ENCODE results near the gene CD46. TPM values are rescaled to one million over a fixed set of nuclear protein-coding genes. Genes with fewer than 3 reads are reported as not detected.

Gene CD46
- total and polyA plus RNA-seq, 2 donors (not counting 1 experiment from before 2014, with no cell fraction given), result 38.6 to 173 TPM

- Histone ChIP-seq H3K4me3 (ENCODE audit: control extremely low read depth in 1 of 5, extremely low read depth in 1 of 5, insufficient read depth in 1 of 5, low read depth in 2 of 5, low read length in 4 of 5) (no peak overlapping the region), H3K36me3 (replicated peaks in 1 of 2; ENCODE audit: control extremely low read depth in 1 of 2, control insufficient read depth in 1 of 2, extremely low read depth in 1 of 2, insufficient read depth in 2 of 2, low read length in 1 of 2) (peaks cover 1 to 98% of the 10 kb centered on the region in 2 experiments), H3K79me2 (ENCODE audit: control insufficient read depth, insufficient read depth, low read length) (peaks cover 65% of the 10 kb centered on the region), H4K20me1 (ENCODE audit: control insufficient read depth, insufficient read depth, low read length, poor library complexity, severe bottlenecking) (peaks cover 65% of the 10 kb centered on the region), H2AFZ (ENCODE audit: insufficient read depth, low read depth, low read length, poor library complexity, severe bottlenecking) (no peak overlapping the region), H3K27ac (ENCODE audit: low read length in 2 of 2) (peak overlapping the region in 1 of 2 donors; percentile 22), H3K9me3 (ENCODE audit: control extremely low read depth in 1 of 3, control insufficient read depth in 2 of 3, insufficient read depth in 1 of 3, low read length in 2 of 3) (no peaks in the 10 kb centered on the region), H3K27me3 (replicated peaks in 1 of 4; ENCODE audit: control extremely low read depth in 1 of 4, control insufficient read depth in 3 of 4, insufficient read depth in 4 of 4, low read length in 3 of 4) (no peaks in the 10 kb centered on the region), H3K9ac (ENCODE audit: low read length) (no peak overlapping the region), H3K4me1 (ENCODE audit: control insufficient read depth in 2 of 2, insufficient read depth in 2 of 2, low read length in 2 of 2) (peaks cover 33 to 48% of the 10 kb centered on the region in 2 donors), H3K4me2 (replicated peaks; ENCODE audit: low read depth, low read length, poor library complexity, severe bottlenecking) (no peak overlapping the region)
- Mint-ChIP-seq H3K27ac (peak overlapping the region; percentile 62), H3K4me1 (peaks cover 89% of the 10 kb centered on the region), H3K27me3 (no peaks in the 10 kb centered on the region), H3K9me3 (ENCODE audit: insufficient read depth) (no peaks in the 10 kb centered on the region), H3K4me3 (no peak overlapping the region)
- ChIA-PET POLR2A (interaction anchor here (0.7 to 1.4 kb wide), 2 partner anchors 61 to 63 kb away, joined by 3 read pairs; no protein-coding TSS in a partner anchor), CTCF (interaction anchor here (0.6 to 4.6 kb wide), 9 partner anchors 9 to 993 kb away, joined by 3 to 68 read pairs (median 8); no protein-coding TSS in a partner anchor)
- TF ChIP-seq EZH2 (IDR thresholded peaks at IDR 0.05; ENCODE audit: borderline replicate concordance, insufficient read depth, low read depth, low read length, poor library complexity, severe bottlenecking), result no peak
- no peak for TF ChIP-seq CTCF (IDR thresholded peaks at IDR 0.05)
- intact Hi-C loops (cut with micrococcal nuclease), result no loop called here
- WGBS (ENCODE audit: insufficient coverage), result 100% methylated on average over 4 of the region's 9 CpGs
- ATAC-seq (ENCODE audit: low read depth), result no peak
- DNase-seq, result peak; percentile 6
Observed at GRCh38 chr1:207810606-207811295, 58.9 kb downstream of the CD46 start.

- no peak for TF ChIP-seq EZH2 (IDR thresholded peaks at IDR 0.05; ENCODE audit: borderline replicate concordance, insufficient read depth, low read depth, low read length, poor library complexity, severe bottlenecking)
- TF ChIP-seq CTCF (IDR thresholded peaks at IDR 0.05), result no peak
- Histone ChIP-seq H2AFZ (ENCODE audit: insufficient read depth, low read depth, low read length, poor library complexity, severe bottlenecking) (no peak overlapping the region), H4K20me1 (ENCODE audit: control insufficient read depth, insufficient read depth, low read length, poor library complexity, severe bottlenecking) (peaks cover 71% of the 10 kb centered on the region), H3K9me3 (ENCODE audit: control extremely low read depth in 1 of 3, control insufficient read depth in 2 of 3, insufficient read depth in 1 of 3, low read length in 2 of 3) (no peaks in the 10 kb centered on the region), H3K27ac (ENCODE audit: low read length in 2 of 2) (no peak overlapping the region), H3K79me2 (ENCODE audit: control insufficient read depth, insufficient read depth, low read length) (peaks cover 70% of the 10 kb centered on the region), H3K27me3 (replicated peaks in 1 of 4; ENCODE audit: control extremely low read depth in 1 of 4, control insufficient read depth in 3 of 4, insufficient read depth in 4 of 4, low read length in 3 of 4) (no peaks in the 10 kb centered on the region), H3K9ac (ENCODE audit: low read length) (no peak overlapping the region), H3K36me3 (replicated peaks in 1 of 2; ENCODE audit: control extremely low read depth in 1 of 2, control insufficient read depth in 1 of 2, extremely low read depth in 1 of 2, insufficient read depth in 2 of 2, low read length in 1 of 2) (peaks cover 1 to 98% of the 10 kb centered on the region in 2 experiments), H3K4me2 (replicated peaks; ENCODE audit: low read depth, low read length, poor library complexity, severe bottlenecking) (no peak overlapping the region), H3K4me1 (ENCODE audit: control insufficient read depth in 2 of 2, insufficient read depth in 2 of 2, low read length in 2 of 2) (peaks cover 33 to 48% of the 10 kb centered on the region in 2 donors), H3K4me3 (ENCODE audit: control extremely low read depth in 1 of 5, extremely low read depth in 1 of 5, insufficient read depth in 1 of 5, low read depth in 2 of 5, low read length in 4 of 5) (no peak overlapping the region)
- no peak overlapping the region for H3K4me3 Mint-ChIP-seq
- no peaks in the 10 kb centered on the region for H3K27me3 Mint-ChIP-seq
- DNase-seq, result peak; percentile 8
- ChIA-PET CTCF (interaction anchor here (0.9 to 4.6 kb wide), 14 partner anchors 8 to 154 kb away, joined by 3 to 68 read pairs (median 6); no protein-coding TSS in a partner anchor), POLR2A (interaction anchor here (1.4 to 1.7 kb wide), 2 partner anchors 12 to 61 kb away, joined by 3 to 4 read pairs; no protein-coding TSS in a partner anchor)
- no peak for ATAC-seq (ENCODE audit: low read depth)
- WGBS (ENCODE audit: insufficient coverage), result 100% methylated on average over 6 of the region's 8 CpGs
- intact Hi-C loops (cut with micrococcal nuclease), result no loop called here
- H3K27ac Mint-ChIP-seq, result peak overlapping the region; percentile 72
- no peaks in the 10 kb centered on the region for H3K9me3 Mint-ChIP-seq (ENCODE audit: insufficient read depth)
- peaks cover 89% of the 10 kb centered on the region for H3K4me1 Mint-ChIP-seq
Observed at GRCh38 chr1:207811319-207811718, 59.5 kb downstream of the CD46 start.
